Effector memory CD8-positive, alpha-beta T cell (primary cell): ENCODE measurements around the gene MRPL51.
"Not testable (repeated sequence)": the region's sequence is repeated elsewhere in the genome, so short reads cannot be mapped to it uniquely, and the experiment has no call there.

Experiments used
- ATAC-seq: fragments of 150-1000 bp; cut with Tn5 transposase; replicated peaks from 2 replicates; pipeline ENCODE4 v1.10.0; 2021; ENCODE audit warnings: mild to moderate bottlenecking, moderate library complexity
- DNase-seq, 3 experiments: peaks; one replicate each; pipeline ENCODE4 v3.0.0; 2021
- H3K27ac Mint-ChIP-seq, 2 donors: one replicate each; pipeline ENCODE4 v1.8.0; 2022; ENCODE audit warnings: mild to moderate bottlenecking in 2 of 2, mixed read lengths in 2 of 2, moderate library complexity in 2 of 2
- H3K27me3 Mint-ChIP-seq, 2 donors: one replicate each; pipeline ENCODE4 v1.8.0; 2022; ENCODE audit warnings: mixed read lengths in 2 of 2
- H3K36me3 Mint-ChIP-seq: one replicate; pipeline ENCODE4 v1.8.0; 2022; ENCODE audit warnings: mild to moderate bottlenecking, moderate library complexity, mixed read lengths; ENCODE audit not compliant: insufficient read depth
- H3K4me1 Mint-ChIP-seq, 2 donors: one replicate each; pipeline ENCODE4 v1.8.0; 2022; ENCODE audit warnings: low read depth in 2 of 2, mixed read lengths in 2 of 2
- H3K4me3 Mint-ChIP-seq, 2 donors: one replicate each; pipeline ENCODE4 v1.8.0; 2022; ENCODE audit warnings: mild to moderate bottlenecking in 2 of 2, mixed read lengths in 2 of 2, moderate library complexity in 2 of 2
- H3K9me3 Mint-ChIP-seq, 2 donors: one replicate each; pipeline ENCODE4 v1.8.0; 2022; ENCODE audit warnings: mixed read lengths in 2 of 2
- total RNA-seq, 9 experiments: gene quantifications; one replicate each; lab custom pipeline; 2026; lab: John Stamatoyannopoulos, UW

Gene MRPL51
- total RNA-seq, result 15.5 to 103 (median 44.2) reads per million in 9 experiments

GRCh38 chr12:6492838-6493496, at the start of gene MRPL51:
Gene MRPL51, minus strand, starts transcription at chr12:6493262. Its CDS starts 126 bp downstream, at chr12:6493136.
- no peaks in the 10 kb centered on the region for H3K9me3 Mint-ChIP-seq
- peak within 1 kb of the TSS; percentile 91 to 92 for H3K4me3 Mint-ChIP-seq
- no peaks in the 10 kb centered on the region for H3K27me3 Mint-ChIP-seq
- DNase-seq (peak; percentile 92 to 97 (median 96)), ATAC-seq (peak; percentile 81)
- H3K27ac Mint-ChIP-seq, result peak within 1 kb of the TSS; percentile 93 to 96
- peaks cover 33% of the 10 kb centered on the region for H3K36me3 Mint-ChIP-seq
- peaks cover 27 to 28% of the 10 kb centered on the region in 2 donors for H3K4me1 Mint-ChIP-seq

- no peak overlapping the region for H3K4me3 Mint-ChIP-seq
- H3K36me3 Mint-ChIP-seq, result peaks cover 48% of the 10 kb centered on the region
- no peaks in the 10 kb centered on the region for H3K27me3 Mint-ChIP-seq
- ATAC-seq (no peak), DNase-seq (no peak)
- H3K9me3 Mint-ChIP-seq, result no peaks in the 10 kb centered on the region
- H3K4me1 Mint-ChIP-seq, result peaks cover 19 to 22% of the 10 kb centered on the region in 2 donors
- H3K27ac Mint-ChIP-seq, result peak overlapping the region; percentile 56 to 57
These were observed 49.3 kb upstream of the MRPL51 start for GRCh38 chr12:6542209-6543009.

DNA sequence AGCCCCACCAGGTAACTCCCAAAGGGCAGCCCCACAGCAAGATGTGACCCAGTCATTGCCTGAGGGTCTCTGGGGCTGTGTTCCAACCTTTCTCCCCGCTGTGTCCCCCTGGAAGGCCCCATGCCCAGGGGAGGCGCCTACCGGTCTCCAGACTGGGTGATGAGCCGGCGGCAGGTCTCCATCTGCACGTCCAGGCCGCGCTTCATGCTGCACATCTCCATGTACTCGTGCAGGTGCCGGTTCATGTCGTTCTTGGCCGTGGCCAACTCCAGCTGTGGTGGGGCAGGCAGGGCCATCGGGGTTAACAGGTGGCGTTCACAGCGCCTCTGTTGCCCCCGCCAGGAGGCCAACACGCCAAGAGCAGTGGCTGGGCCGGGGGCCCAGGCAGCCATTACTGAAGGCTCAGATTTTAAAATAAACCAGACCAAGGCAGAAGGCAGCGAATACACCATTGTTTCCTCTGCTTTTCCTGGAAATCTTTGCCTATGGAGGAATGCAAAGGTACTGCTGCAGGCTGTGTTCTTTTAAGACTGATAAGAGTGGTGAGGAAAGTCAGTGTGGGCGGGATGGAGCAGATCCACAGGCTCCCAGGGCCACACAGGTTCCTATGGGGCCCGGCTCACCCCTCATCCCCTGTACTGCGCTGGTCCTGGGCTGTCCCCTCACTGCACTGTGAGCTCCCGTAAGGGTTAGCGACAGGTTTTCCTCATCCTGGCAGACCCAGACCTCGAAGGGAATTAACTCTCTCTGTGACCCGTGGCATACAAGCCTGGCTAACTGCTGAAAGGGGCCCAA, 48.5 kb upstream of the MRPL51 start:
- ATAC-seq (no peak), DNase-seq (no peak)
- Mint-ChIP-seq H3K9me3 (no peaks in the 10 kb centered on the region), H3K36me3 (peaks cover 48% of the 10 kb centered on the region), H3K4me1 (peaks cover 22 to 24% of the 10 kb centered on the region in 2 donors), H3K4me3 (peak overlapping the region in 1 of 2 donors; percentile 38), H3K27me3 (no peaks in the 10 kb centered on the region), H3K27ac (peak overlapping the region in 1 of 2 donors; percentile 62)

DNA sequence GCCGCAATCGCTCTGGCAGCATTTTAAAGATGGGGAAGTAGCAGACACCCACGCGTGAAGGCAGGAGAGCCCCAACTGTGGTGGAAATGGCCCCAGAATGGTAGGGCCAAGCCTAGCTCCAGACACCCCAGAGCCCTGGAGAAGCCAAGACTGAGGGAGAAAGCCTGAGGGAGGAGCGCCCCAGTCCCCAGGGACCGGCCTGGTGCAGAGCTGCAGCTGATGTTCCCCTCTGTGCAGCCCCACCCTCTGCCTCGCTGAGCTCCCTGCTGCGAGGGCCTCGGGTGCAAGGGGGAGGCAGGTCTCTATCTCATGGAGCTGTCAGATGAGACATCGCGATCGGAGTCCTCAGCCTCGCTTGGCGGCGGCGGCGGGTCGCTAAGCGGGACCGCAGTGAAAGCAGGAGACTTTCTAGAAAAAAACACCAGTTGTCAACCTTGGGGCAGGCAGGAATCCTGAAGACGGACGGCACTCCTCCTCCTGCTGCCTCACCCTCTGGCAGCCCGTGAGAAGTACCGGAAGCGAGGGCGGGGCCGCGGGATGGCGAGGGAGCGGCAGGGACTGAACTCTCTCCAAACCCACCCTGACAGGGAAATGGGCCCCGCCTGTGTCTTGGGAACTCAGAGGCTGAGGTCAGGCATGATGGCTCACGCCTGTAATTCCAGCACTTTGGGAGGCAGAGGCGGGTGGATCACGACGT, 47.3 kb upstream of the MRPL51 start:
- DNase-seq, result peak in 1 of 3 experiments; percentile 23
- H3K27me3 Mint-ChIP-seq, result no peaks in the 10 kb centered on the region
- H3K9me3 Mint-ChIP-seq, result no peaks in the 10 kb centered on the region
- peak overlapping the region; percentile 57 to 68 for H3K4me3 Mint-ChIP-seq
- H3K36me3 Mint-ChIP-seq, result peaks cover 50% of the 10 kb centered on the region
- peak overlapping the region; percentile 62 to 79 for H3K27ac Mint-ChIP-seq
- peaks cover 34 to 35% of the 10 kb centered on the region in 2 donors for H3K4me1 Mint-ChIP-seq
- no peak for ATAC-seq

DNA sequence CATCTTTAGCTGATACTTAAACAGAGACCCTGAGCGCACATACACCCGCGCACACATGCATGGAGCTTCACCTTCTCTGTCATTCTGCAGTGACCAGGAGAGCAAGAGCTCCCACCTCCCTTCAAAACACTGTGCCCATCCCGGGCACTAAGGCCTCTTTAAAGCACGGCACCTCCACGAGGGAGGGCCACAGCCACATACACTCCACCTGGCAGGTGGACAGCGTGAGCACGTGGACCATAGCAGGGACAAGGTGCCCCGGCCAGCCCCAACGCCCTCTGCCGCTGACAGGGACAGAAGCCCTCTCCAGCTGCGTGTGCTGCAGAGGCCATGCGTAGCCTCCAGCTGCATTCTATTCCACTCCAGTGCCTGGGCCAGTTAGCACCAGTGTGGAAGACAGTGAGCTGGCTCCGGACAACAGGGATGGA, 46.7 kb upstream of the MRPL51 start:
- Mint-ChIP-seq H3K4me1 (peaks cover 36 to 37% of the 10 kb centered on the region in 2 donors), H3K27me3 (no peaks in the 10 kb centered on the region), H3K27ac (peak overlapping the region; percentile 79 to 92), H3K36me3 (peaks cover 55% of the 10 kb centered on the region), H3K4me3 (peak overlapping the region; percentile 57 to 68), H3K9me3 (no peaks in the 10 kb centered on the region)
- ATAC-seq (no peak), DNase-seq (no peak)

DNA sequence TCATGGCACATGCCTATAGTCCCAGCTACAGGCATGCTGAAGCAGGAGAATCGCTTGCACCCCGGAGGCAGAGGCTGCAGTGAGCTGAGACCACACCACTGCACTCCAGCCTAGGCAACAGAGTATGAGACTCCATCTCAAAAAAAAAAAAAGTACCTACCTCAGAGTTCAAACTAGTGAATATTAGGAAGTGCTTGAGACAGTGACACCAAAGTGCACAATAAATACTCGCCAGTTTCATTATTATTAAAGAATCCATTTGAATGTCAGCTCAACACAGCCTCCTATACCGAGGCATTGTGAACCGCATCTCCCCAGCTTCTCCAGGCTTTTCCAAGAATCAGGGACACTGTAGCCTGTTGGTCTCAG, 46.2 kb upstream of the MRPL51 start:
- H3K4me1 Mint-ChIP-seq, result peaks cover 36 to 38% of the 10 kb centered on the region in 2 donors
- no peaks in the 10 kb centered on the region for H3K27me3 Mint-ChIP-seq
- H3K36me3 Mint-ChIP-seq, result peaks cover 56% of the 10 kb centered on the region

GRCh38 chr12:6538420-6539313, 45.6 kb upstream of the MRPL51 start:
- ATAC-seq (no peak), DNase-seq (no peak)
- Mint-ChIP-seq H3K9me3 (no peaks in the 10 kb centered on the region), H3K4me1 (peaks cover 40 to 43% of the 10 kb centered on the region in 2 donors), H3K27ac (peak overlapping the region; percentile 92 to 100), H3K36me3 (peaks cover 60% of the 10 kb centered on the region), H3K27me3 (no peaks in the 10 kb centered on the region), H3K4me3 (peak overlapping the region in 1 of 2 donors; percentile 54)

More for the DNA sequence above, 46.2 kb upstream of the MRPL51 start:
- H3K27ac Mint-ChIP-seq, result peak overlapping the region; percentile 79 to 92
- DNase-seq, result no peak
- H3K9me3 Mint-ChIP-seq, result no peaks in the 10 kb centered on the region
- H3K4me3 Mint-ChIP-seq, result peak overlapping the region in 1 of 2 donors; percentile 57
- no peak for ATAC-seq

DNA sequence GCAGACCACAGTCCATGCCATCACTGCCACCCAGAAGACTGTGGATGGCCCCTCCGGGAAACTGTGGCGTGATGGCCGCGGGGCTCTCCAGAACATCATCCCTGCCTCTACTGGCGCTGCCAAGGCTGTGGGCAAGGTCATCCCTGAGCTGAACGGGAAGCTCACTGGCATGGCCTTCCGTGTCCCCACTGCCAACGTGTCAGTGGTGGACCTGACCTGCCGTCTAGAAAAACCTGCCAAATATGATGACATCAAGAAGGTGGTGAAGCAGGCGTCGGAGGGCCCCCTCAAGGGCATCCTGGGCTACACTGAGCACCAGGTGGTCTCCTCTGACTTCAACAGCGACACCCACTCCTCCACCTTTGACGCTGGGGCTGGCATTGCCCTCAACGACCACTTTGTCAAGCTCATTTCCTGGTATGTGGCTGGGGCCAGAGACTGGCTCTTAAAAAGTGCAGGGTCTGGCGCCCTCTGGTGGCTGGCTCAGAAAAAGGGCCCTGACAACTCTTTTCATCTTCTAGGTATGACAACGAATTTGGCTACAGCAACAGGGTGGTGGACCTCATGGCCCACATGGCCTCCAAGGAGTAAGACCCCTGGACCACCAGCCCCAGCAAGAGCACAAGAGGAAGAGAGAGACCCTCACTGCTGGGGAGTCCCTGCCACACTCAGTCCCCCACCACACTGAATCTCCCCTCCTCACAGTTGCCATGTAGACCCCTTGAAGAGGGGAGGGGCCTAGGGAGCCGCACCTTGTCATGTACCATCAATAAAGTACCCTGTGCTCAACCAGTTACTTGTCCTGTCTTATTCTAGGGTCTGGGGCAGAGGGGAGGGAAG, 44.7 kb upstream of the MRPL51 start:
- ATAC-seq (peak; percentile 10), DNase-seq (peak; percentile 79 to 88 (median 81))
- Mint-ChIP-seq H3K4me1 (peaks cover 48 to 50% of the 10 kb centered on the region in 2 donors), H3K4me3 (peak overlapping the region; percentile 54 to 64), H3K36me3 (peaks cover 67% of the 10 kb centered on the region), H3K27ac (peak overlapping the region; percentile 92 to 100)
- H3K27me3 Mint-ChIP-seq, H3K9me3 Mint-ChIP-seq: not testable (repeated sequence)

DNA sequence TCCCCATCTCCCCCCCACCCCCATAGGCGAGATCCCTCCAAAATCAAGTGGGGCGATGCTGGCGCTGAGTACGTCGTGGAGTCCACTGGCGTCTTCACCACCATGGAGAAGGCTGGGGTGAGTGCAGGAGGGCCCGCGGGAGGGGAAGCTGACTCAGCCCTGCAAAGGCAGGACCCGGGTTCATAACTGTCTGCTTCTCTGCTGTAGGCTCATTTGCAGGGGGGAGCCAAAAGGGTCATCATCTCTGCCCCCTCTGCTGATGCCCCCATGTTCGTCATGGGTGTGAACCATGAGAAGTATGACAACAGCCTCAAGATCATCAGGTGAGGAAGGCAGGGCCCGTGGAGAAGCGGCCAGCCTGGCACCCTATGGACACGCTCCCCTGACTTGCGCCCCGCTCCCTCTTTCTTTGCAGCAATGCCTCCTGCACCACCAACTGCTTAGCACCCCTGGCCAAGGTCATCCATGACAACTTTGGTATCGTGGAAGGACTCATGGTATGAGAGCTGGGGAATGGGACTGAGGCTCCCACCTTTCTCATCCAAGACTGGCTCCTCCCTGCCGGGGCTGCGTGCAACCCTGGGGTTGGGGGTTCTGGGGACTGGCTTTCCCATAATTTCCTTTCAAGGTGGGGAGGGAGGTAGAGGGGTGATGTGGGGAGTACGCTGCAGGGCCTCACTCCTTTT, 44.0 kb upstream of the MRPL51 start:
- Mint-ChIP-seq H3K27ac (peak overlapping the region; percentile 100), H3K4me3 (peak overlapping the region; percentile 98 to 99), H3K27me3 (no peaks in the 10 kb centered on the region), H3K9me3 (no peaks in the 10 kb centered on the region), H3K36me3 (peaks cover 75% of the 10 kb centered on the region), H3K4me1 (peaks cover 56 to 57% of the 10 kb centered on the region in 2 donors)
- DNase-seq (no peak), ATAC-seq (no peak)

- H3K9me3 Mint-ChIP-seq, result no peaks in the 10 kb centered on the region
- H3K36me3 Mint-ChIP-seq, result peaks cover 82% of the 10 kb centered on the region
- peak overlapping the region; percentile 100 for H3K27ac Mint-ChIP-seq
- ATAC-seq (no peak), DNase-seq (peak in 1 of 3 experiments; percentile 16)
- peak overlapping the region; percentile 98 to 99 for H3K4me3 Mint-ChIP-seq
- H3K27me3 Mint-ChIP-seq, result no peaks in the 10 kb centered on the region
- H3K4me1 Mint-ChIP-seq, result peaks cover 58 to 60% of the 10 kb centered on the region in 2 donors
These were observed 43.1 kb upstream of the MRPL51 start for GRCh38 chr12:6535960-6536847.
